Measurements from ENCODE around the gene DOCK1.

The DOCK1 gene

DNA sequence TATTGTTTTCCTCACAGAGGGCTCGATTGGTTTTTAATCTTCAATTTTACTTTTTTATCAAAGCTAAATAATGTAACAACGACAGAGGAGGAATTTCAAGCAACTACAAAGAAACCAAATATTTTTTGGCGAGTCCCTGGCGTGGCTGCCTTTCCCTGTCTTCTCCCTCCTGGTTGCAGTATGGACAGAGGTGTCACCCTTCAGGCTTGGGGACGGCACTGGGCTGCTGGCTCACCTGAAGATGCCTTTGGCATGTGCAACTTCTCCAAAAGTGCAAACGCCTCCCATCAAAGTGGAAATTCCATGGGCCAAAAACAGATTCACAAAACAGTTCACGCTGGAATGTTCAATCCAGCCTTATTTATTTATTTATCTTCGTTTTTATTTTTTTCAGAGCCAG is 51.9 kb downstream of the DOCK1 start:
- TF ChIP-seq ZFX (IDR thresholded peaks at IDR 0.05), result no peak
- TF ChIP-seq, protein P1, sequence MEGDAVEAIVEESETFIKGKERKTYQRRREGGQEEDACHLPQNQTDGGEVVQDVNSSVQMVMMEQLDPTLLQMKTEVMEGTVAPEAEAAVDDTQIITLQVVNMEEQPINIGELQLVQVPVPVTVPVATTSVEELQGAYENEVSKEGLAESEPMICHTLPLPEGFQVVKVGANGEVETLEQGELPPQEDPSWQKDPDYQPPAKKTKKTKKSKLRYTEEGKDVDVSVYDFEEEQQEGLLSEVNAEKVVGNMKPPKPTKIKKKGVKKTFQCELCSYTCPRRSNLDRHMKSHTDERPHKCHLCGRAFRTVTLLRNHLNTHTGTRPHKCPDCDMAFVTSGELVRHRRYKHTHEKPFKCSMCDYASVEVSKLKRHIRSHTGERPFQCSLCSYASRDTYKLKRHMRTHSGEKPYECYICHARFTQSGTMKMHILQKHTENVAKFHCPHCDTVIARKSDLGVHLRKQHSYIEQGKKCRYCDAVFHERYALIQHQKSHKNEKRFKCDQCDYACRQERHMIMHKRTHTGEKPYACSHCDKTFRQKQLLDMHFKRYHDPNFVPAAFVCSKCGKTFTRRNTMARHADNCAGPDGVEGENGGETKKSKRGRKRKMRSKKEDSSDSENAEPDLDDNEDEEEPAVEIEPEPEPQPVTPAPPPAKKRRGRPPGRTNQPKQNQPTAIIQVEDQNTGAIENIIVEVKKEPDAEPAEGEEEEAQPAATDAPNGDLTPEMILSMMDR (conservative IDR thresholded peaks at IDR 0.05), result no peak

DNA sequence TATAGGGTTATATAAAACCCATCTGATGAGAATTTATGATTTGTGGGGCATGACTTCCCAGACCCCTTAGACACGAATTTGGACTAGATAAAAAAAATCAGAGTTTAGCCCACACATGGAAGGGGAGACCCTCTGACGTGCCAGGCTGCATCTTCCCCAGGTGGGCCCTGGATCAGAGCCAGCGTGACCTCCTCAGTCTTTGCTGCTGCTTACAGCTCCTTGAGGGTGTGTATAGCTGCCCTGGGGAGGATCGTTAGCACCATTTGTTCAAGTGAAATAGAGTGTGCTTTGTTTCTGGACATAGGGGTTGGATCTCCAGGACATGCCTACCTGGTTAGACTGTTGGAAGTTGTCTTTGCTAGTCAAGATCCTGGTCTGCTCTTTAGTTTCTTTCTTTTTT is 54.2 kb downstream of the DOCK1 start:
- no peak overlapping the region for H3K27ac ChIP-seq

More for the DNA sequence above, 51.9 kb downstream of the DOCK1 start:
- no peak overlapping the region for H3K27ac ChIP-seq

DNA sequence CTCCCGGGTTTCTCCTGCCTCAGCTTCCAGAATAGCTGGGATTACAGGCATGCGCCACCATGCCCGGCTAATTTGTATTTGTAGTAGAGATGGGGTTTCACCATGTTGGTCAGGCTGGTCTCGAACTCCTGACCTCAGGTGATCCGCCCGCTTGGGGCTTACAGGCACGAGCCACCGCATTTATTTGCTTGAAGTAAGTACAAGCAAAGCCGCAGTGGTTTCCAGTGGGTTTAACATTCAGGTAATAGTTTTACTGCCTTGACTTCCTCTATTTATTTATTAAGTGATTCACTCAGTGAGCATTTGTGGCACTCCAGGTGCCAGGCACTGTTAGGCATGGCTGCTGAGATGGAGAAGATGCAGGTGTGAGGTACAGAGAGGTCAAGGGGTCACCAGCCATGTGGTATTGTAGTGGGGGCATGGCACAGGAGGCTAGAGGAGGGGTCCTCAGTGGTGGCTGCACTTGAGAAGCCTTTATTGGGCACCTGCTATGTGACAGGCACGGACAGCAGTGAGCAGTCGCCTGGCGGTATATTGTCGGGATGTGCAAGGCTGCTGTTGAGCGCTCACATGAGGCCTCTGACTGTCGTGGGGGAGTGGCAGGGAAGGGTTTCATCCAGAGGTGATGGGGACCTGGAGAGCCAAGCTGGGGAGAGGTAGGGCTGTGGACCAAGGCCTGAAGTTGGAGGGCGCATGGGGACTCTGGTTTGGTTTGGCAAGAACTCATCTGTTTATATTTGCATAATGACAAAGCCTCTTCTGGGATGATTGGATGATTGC is 54.9 kb downstream of the DOCK1 start:
- no peak overlapping the region for H3K27ac ChIP-seq
- TF ChIP-seq ZFX (IDR thresholded peaks at IDR 0.05), result no peak
- TF ChIP-seq, protein P1 (conservative IDR thresholded peaks at IDR 0.05), result no peak

More for the DNA sequence above, 54.2 kb downstream of the DOCK1 start:
- TF ChIP-seq ZFX (IDR thresholded peaks at IDR 0.05), result no peak
- TF ChIP-seq, protein P1 (conservative IDR thresholded peaks at IDR 0.05), result no peak

DNA sequence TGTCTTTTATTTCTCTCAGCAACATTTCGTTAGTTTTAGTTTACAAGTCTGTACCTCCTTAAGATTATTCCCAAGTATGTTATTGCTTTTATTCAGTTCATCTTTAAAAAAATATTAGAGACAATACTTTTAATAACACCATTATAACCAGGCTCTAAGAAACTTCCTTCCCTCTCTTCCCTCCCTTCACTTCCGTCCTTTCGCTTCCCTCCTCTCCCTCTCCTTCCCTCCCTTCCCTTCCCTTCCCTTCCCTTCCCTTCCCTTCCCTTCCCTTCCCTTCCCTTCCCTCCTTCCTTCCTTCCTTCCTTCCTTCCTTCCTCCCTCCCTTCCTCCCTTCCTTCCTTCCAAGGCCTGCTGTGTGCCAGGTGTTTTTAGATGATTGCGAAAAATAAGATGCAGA is 58.1 kb downstream of the DOCK1 start:
- TF ChIP-seq ZFX (IDR thresholded peaks at IDR 0.05), result no peak
- TF ChIP-seq, protein P1 (conservative IDR thresholded peaks at IDR 0.05), result no peak
- H3K27ac ChIP-seq, result no peak overlapping the region

DNA sequence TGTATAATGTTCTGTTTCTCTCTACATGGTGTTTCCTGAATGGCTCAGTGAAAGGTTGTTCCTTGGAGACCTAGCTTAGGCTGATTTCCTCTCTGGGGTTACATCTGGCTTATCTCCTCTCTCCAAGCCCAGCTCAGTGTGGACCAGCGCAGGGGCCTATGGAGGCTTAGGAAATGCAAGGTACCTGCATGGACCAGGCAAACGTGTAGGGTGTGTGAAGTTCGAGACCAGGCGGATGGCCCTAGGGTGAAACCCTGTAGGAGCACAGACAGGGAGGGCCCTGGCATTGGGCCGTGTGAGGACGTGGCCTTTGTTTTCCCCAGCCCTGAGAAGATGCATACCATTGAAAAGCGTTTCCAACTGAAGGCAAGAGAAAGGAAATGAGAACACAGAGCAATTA is 59.0 kb downstream of the DOCK1 start:
- TF ChIP-seq ZFX (IDR thresholded peaks at IDR 0.05), result no peak
- H3K27ac ChIP-seq, result no peak overlapping the region

DNA sequence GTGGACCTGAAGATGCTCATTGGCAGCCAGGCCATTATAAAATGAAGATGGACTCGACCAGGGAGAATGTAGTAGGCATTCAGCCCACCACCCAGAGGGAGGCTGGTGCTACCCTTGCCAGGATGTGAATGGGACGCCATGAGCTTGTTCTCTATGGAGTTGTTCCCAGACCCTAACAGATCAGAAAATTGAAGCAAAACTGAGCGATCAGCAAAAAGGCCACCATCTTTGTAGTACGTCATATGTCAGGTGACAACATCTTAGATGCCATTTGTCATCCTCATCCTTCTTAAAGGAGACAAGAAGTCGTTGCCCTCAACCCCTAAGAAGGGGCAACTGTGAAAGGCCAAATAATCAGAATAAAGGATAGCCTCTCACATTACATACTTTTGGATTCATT is 61.7 kb downstream of the DOCK1 start:
- no peak overlapping the region for H3K27ac ChIP-seq
- TF ChIP-seq, protein P1 (conservative IDR thresholded peaks at IDR 0.05), result no peak
- TF ChIP-seq ZFX (IDR thresholded peaks at IDR 0.05), result no peak

DNA sequence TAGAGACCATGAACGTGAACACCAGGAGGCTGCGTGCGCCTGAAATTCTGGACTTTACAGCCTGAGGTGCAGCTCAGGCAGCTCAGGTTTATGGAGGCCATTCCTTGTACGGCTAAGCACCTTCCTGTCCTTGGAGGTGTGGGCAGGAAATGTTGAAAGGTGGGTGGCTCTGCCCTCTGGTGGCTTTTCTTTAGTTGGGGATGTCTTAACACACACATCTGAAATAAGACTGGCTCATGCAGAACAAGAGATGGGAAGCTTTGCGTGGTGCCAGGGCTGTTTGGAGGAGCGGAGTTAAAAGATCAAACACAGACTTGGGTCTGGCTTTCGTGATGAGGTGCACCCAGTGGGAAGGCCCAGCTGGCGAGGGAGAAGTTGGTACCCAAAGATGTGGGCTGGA is 64.1 kb downstream of the DOCK1 start:
- TF ChIP-seq, protein P1 (conservative IDR thresholded peaks at IDR 0.05), result no peak
- TF ChIP-seq ZFX (IDR thresholded peaks at IDR 0.05), result no peak
- no peak overlapping the region for H3K27ac ChIP-seq

All from C4-2B (cell line).